Measurements from ENCODE around the gene RIPOR3. TPM values are rescaled to one million over a fixed set of nuclear protein-coding genes. Genes with fewer than 3 reads are reported as not detected.
"Not testable (repeated sequence)": the region's sequence is repeated elsewhere in the genome, so short reads cannot be mapped to it uniquely, and the experiment has no call there.

Gene RIPOR3
- total RNA-seq, 1 donor from 2014 or later: 0.68 TPM

GRCh38 chr20:50651676-50652075 is 39.7 kb downstream of the RIPOR3 start:
- DNase-seq: no peak

GRCh38 chr20:50649590-50649989 is 41.8 kb downstream of the RIPOR3 start:
- DNase-seq: no peak

DNA sequence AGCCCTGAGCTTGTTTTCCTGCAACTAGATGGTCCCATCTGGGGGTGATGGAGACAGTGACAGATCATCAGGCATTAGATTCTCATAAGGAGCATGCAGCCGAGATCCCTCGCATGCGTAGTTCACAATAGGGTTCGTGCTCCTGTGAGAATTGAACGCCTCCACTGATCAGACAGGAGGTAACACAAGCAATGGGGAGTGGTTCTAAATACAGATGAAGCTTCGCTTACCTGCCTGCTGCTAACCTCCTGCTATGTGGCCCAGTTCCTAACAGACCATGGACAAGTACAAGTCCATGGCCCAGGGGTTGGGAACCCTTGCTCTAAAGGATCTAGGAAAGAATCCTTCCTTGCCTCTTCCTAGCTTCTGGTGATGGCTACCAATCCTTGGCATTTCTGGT is 42.7 kb downstream of the RIPOR3 start:
- DNase-seq: no peak

DNA sequence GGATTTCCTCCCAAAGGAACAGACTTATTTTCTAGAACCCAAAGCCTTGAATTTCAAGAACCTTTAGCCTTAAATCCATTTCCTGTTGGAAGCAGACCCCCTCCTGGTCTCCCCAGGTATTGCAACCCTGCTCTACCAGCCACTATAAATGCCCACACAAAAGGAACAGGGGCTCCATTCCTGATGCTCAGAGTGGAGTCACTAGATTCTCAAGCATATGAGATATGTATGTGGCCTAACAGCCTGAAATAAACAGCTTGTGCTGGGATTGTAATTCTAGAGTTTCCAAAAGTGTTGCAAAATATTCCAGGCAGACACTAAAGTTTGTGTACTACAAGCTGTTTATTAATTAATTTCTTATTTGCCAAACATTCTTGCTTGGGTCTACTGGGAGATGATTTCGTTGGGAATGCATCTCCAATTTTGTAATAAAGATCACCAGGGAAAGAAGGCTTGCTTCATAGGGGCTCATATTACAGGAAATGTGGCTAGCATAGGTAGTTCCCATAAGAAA is 44.8 kb downstream of the RIPOR3 start:
- DNase-seq: no peak

DNA sequence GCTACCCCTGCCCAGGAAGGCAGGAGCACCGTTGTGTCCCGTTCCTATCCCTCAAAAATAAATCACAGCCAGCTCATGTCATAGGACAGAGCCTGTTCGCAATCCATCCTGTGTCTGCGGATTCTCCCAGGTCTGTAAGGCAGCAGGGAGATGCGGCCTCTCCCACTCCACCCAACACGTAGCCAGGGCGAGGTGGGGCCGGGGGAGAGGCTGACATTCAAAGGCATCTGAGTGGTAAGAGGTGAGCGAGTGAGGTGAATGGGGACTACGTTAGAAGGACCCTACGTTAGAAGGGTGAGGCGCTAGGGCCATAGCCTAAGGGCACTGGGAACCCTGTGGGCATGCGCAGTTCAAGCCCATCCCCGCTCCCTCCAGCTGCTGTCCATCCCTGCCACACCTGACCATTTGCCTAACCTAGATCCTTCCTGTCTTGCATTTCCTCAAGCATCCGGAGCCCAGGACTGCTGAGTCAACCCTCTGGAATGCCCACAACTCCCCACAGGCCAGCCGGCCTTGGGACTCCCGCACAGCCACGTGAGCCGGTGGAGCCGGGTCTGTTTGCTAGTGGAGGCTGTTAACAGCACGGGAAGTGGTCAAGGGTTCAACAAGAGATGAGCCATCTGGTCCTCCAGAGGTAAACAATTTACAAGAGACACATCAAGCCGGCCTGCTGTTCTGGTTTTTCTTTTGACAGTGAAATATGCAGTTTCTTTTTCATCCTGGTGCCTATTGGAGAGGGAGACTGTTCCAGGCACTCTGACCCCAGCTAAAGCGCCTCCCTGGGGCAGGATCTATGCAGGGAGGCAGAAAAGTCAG is 45.9 kb downstream of the RIPOR3 start:
- DNase-seq: peak; percentile 90

DNA sequence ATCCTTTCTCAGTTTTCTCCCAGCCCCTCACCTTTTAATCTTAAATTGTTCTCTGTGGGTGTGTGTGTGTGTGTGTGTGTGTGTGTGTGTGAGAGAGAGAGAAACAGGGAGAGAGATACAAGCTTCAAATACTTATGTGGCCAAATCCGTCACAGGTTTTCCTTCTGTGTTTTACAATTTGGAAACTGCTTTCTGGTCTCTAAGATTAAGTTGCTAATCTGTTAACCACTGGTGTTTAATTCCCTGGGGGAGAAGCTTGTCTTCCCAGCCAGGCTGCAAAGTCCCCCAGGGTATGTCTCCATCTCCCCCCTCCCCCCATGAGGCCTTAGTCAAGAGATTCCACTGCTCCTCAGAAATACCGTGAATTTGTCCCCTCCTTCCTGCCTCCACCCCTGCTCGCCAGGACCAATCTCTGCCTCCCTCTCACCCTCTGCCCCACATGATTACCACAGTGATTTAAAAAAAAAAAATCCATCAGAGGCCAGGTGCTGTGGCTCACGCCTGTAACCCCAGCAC is 49.0 kb downstream of the RIPOR3 start:
- DNase-seq: no peak

DNA sequence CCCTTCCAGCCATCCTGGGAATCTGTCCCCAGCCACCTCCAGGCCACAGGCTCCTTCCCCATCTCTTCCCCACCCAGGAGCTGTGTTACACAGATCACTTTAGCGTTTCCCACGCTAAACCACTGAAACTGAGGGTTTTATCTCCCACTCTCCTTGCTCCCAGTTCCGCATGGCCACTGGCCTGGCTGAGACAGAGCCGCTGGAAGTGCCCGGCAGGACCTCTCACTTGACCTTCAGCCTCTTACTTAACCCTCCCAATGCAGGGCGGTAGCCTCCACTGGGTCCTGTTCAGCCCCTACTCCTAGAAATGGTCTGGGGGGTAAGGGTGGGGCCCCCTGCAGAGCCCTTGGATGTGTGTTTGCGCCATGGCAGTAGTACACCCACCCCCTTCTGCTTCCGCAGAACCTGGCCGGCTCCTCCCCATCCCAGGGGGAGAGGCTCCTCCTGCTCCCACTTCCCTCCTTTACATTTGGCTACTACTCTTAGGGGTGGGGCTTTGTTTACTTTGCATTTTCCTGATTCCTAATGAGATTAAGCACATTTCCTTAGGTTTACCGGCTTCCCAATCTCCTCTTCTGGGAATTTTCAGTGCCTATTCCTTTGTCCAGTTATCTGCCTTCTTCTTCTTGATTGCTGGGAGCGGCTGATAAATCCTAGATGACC is 49.6 kb downstream of the RIPOR3 start:
- DNase-seq: not testable (repeated sequence)

DNA sequence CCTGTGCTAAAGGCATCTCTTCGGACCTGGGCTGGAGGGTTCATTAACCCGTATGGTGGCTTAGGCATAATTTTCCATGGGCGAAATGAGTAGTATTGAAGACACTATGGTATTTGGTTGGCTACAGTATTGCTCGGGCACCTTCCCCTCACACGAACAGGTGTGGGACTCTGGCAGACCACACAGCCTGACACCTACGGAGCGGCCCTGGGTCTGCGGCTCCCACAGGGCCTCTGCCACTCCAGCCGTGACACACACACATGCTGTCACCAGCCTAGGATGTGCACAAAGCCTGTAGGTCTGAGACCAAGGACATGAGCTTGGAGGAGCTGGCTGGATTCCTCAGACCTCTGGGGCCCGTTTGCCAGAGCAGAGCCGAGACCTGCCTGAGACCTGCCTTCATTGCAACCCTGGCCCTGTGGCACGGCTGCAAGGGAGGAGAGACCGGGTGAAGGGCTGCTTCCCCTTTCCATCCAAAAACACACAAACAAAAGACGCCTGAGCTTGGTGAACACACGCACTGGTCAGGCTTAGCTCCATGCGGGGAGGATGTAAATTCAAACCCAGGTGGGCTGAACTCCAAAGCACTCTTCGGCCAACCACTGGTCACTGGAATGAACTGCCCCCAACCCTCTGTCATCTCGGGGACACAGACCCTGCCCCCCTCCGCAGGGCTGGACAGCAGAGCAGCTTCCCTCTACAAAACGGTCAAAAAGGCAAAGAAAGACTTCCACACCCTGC is 51.2 kb downstream of the RIPOR3 start:
- not testable (repeated sequence) for DNase-seq

DNA sequence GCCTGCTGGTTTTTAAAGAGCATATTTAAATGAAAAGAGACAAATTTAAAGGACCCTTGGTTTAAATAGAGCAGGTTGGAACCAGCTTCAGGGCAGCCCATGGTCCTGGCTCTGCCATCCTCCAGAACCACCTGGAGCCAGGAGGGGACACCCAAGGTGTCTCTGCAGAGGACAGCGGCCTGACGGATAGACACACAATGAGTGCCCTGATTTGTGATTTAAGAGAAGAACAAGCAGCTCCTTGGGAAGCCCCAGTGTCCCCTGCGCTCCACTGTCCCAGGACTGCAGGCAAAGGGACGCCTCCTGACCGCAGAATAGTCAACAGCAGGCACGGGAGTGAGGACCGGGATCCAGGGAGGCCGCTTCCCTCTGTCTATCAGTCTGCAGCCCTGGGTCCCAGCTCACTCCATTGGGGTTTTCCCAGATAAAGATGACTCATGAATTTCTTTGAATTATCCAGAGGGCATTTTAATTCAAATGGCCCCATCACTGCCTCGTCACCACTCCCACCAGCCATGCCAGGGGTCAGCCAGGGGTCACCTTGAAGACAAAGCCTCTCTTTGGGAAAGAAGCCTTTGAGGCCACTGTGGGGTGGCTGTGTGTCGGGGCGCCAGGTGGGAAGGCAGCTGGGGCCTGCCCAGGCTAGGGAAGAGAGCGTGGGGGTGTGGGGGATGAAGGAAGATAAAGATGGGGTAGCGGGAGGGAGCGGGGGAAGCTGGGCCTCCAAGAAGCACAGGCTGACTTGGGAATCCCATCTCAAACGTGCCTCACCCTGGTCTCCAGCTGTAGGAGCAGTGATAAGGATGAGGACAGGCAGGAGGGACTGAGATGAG is 53.1 kb downstream of the RIPOR3 start:
- DNase-seq: peak; percentile 30

DNA sequence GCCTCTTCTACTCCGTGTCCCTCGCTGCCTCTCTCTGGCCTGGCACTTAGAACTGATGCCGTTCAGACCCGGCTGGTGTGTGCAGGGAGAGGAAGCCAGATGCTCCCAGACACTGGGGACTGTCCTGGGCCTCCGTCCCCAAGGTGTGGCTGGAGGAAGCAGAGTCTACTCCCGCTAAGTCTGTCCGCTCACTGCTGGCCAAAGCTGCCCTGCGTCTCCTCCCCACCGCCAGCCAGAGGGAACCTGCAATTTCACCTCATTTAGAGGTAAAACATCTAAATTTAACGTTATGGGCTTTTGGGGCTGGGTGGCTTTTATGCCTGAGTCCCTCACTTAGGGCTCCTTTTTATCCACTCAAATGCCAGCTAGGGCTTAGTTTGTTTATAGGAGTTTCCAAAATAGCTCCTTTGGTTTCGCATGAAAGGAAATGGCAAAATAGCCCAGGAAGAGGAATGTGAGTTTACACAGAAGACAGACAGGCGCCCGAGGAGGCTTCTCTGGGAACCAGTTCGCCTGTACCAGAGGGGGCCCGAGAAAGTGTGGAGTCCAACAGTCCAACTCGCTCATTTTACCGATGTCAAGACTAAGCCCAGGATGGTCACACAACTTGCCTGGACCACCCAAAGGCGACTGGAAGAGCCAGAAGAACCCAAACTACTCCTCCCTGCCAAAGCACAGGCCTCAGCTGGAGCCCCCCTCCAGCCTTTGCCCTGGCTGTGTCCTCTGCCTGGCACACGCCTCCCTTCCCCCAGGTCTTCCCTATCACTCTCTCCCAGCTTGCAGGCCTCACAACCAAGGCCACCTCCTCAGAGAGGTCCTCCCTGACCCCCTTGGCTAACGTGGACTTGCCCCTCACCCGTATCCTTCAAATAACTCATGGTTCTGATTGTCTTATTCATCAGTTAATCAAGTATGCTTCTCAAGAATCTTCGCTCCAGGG is 54.5 kb downstream of the RIPOR3 start:
- DNase-seq: no peak

DNA sequence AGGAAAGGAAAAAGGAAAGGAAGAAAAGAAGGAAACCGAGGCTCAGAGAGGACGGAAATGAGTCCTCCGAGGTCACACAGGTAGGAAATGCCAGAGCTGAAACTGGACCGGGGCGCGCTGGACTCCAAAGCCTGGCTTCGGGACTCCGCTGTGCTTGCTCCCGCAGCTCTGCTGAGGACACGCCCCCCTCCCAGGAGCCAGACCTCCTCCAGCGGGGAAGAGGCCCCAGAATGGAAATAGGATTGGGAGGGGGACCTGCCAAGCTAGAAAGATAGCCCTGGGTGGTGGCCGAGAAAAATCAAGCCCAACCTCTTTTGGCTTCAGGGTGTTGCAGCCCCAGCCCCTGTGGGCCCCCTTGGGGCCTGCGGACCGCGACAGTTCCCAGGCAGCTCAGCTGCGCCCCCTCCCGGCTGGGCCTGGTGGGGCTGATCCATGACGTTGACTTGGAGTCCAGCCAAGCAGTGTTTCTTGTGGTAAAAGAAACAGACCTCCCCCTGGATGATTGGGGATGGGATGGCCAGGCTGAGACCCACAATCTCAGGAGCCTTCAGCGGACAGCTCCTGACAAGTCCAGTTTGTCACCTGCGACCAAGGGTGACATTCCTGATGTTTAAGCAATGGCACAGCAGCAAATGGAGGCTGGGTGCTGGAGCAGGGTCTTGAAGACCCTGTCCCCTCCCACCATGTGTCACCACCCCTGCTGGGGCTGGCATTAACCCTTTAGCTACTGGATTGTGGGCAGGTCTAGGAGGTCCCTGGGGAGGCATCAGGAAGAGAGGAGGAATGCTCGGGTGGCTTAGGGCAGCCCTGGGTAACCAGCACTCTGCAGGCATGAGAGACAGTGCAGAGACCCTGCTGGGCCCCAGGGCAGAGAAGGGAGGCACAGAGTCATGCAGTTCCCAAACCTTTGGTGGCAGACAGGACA is 55.4 kb downstream of the RIPOR3 start:
- peak; percentile 74 for DNase-seq

DNA sequence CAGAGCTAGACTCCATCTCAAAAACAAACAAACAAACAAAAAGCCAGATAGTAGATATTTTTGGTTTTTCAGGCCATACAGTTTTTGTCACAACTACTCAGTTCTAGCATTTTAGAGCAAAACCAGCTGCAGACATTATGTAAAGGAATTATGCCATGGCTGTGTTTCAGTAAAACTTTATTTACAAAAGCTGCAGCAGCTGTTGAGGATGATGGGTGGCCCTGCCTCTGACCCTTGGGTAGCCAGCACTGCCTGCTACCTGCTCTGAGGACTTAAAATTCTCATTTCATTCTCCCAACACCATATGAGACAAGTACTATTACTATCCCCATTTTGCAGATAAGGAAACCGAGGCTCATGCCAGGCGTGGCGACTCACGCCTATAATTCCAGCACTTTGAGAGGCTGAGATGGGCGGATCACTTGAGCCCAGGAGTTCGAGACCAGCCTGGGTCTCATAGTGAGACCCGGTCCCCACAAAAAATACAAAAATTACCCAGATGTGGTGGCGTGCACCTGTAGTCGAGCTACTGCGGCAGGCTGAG is 56.3 kb downstream of the RIPOR3 start:
- DNase-seq: no peak

GRCh38 chr20:50634191-50634590 is 57.2 kb downstream of the RIPOR3 start:
- DNase-seq: no peak

DNA sequence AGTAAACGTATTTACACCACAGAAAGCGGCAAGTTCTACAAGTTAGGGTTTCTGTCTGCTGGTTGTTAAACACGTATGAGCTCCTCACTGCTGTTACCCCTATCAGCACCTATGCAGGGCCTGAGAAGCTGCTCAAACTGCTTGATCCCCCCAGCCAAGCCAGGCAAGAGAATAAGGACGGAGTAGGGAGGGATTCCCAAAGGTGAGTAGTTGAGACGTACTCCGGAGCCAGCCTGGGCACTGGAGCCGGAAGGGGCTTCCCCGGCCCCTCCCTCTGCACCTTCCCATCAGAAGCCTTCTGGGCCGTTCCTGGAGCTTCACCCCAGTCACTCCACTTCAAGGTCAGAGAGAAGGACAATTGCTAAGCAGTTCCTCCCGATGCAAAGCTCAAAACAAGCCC is 58.0 kb downstream of the RIPOR3 start:
- no peak for DNase-seq

DNA sequence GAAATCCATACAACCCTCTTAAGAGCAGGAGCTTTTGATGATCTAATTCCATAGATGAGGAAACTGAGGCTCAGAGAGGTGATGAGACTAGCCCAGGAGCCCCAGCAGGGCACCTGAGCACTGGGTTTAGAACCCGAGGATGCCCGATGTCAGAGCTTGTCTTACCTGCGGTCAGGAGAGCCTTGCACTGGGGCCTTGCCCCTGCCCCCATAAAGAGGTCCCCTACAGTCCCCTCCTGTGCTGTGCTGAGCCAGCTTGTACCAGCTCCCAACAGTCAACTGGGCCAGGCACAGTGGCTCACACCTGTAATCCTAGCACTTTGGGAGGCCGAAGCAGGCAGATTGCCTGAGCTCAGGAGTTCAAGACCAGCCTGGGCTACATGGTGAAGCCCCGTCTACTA is 58.6 kb downstream of the RIPOR3 start:
- no peak for DNase-seq

DNA sequence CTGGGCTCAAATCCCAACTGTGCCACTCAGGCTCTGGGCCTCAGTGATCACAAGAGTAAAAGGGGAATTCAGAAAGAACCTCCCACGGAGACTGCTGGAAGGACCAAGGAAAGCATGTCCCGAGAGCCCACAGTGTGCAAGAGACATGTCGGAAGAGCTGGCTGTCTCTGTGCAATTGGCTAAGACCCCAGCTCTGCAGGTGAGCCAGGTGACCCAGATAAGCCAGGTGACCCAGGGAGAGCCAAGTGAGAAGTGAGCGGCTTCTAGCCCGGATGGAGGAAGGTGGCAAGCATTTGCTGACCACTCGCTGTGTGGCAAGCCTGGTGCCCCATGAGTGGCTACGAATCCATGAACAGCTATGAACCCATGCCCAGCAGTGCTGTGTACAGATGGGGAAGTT is 59.1 kb downstream of the RIPOR3 start:
- DNase-seq: no peak

DNA sequence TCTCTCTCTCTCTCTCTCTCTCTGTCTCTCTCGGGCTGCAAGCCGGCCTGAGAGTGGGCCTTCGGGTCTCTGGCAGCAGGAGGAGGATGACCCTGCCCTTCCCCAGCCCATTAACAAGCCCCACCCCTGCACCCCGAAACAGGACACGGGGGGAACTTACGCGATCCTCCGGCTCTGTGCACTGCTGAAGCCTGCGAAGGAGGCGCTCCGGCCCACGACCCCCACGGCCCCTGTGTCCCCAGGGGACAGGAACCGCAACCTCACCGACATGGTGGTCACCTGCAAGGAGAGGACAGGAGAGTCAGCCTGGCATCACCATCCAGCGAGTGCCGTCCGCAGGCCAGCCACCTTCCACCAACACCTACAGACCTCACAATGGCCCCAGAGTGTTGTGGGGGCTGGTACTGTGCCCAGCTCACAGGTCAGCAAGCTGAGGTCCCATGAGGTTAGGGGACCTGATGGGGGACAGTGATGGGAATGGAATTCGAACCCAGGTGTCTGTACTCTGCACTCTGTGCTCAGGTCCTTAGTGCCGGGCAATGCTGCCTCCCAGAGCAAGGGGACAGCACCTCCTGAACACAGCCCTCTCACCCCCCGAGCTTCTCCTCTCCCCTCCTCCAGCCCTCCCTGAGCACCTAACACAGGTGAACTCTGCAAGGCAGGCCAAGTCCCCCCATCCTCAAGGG is 60.6 kb downstream of the RIPOR3 start:
- no peak for DNase-seq

DNA sequence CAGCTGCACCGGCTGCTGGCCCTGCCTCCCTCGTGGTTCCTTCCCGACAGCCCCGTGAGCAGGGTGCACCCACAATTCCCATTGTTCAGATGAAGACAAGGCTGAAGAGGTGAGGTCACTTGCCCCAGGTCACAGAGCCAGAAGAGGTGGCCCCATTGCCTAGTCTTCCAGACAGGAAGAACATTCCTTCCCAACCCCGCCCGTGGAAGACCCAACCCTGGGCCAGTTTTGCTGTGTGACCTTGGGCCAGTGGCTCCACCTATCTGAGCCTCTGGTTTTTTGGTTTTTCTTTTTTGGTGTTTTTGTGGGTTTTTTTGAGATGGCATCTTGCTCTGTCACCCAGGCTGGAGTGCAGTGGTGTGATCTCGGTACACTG is 61.7 kb downstream of the RIPOR3 start:
- no peak for DNase-seq
